HPDE6-E6E7 (cell line): Measurements from ENCODE around the gene RPL22L1.
"Not testable (repeated sequence)": the region's sequence is repeated elsewhere in the genome, so short reads cannot be mapped to it uniquely, and the experiment has no call there.

Source experiments
- DNase-seq: peaks from one replicate; pipeline ENCODE4 v3.0.0; 2011; ENCODE audit warnings: missing footprints; ENCODE audit errors: extremely low spot score

RPL22L1 gene

GRCh38 chr3:170878688-170879087 is 8.7 kb upstream of the RPL22L1 start:
- DNase-seq = not testable (repeated sequence)

- DNase-seq = not testable (repeated sequence)
Measured at GRCh38 chr3:170877311-170877710, 7.3 kb upstream of the RPL22L1 start.

GRCh38 chr3:170876537-170876936 is 6.5 kb upstream of the RPL22L1 start:
- DNase-seq = no peak

GRCh38 chr3:170869239-170869590 is 780 bp downstream of the RPL22L1 start:
- DNase-seq = no peak

- DNase-seq = no peak
Measured at GRCh38 chr3:170868577-170869238, 1.3 kb downstream of the RPL22L1 start.

GRCh38 chr3:170867143-170867937 is 2.7 kb downstream of the RPL22L1 start:
- no peak for DNase-seq

GRCh38 chr3:170866499-170866898 is 3.5 kb downstream of the RPL22L1 start:
- DNase-seq = no peak

- no peak for DNase-seq
Measured at GRCh38 chr3:170865209-170866094, 4.5 kb downstream of the RPL22L1 start.

- DNase-seq = no peak
Measured at GRCh38 chr3:170864525-170865208, 5.3 kb downstream of the RPL22L1 start.

- no peak for DNase-seq
Measured at GRCh38 chr3:170863816-170864215, 6.2 kb downstream of the RPL22L1 start.

GRCh38 chr3:170862618-170863374 is 7.2 kb downstream of the RPL22L1 start:
- DNase-seq = no peak

- DNase-seq = no peak
Measured at GRCh38 chr3:170858599-170858998, 11.4 kb downstream of the RPL22L1 start.

- no peak for DNase-seq
Measured at GRCh38 chr3:170852324-170852723, 17.7 kb downstream of the RPL22L1 start.

- DNase-seq = peak; percentile 5
Measured at GRCh38 chr3:170848292-170848917, 21.6 kb downstream of the RPL22L1 start.

GRCh38 chr3:170844377-170844776 is 25.6 kb downstream of the RPL22L1 start:
- DNase-seq = no peak

GRCh38 chr3:170840291-170840859 is 29.6 kb downstream of the RPL22L1 start:
- no peak for DNase-seq

GRCh38 chr3:170839518-170840100 is 30.4 kb downstream of the RPL22L1 start:
- no peak for DNase-seq

GRCh38 chr3:170836491-170836890 is 33.5 kb downstream of the RPL22L1 start:
- no peak for DNase-seq

GRCh38 chr3:170835336-170835735 is 34.7 kb downstream of the RPL22L1 start:
- DNase-seq = no peak

GRCh38 chr3:170830580-170830979 is 39.4 kb downstream of the RPL22L1 start:
- no peak for DNase-seq
